Suppressor macrophage treated with lipopolysaccharide for 1 hour (primary cell): ENCODE results near the gene PREB.

Source experiments
- DNase-seq, 3 donors: peaks; one replicate each; pipeline ENCODE4 v3.0.0-alpha.2; 2020 to 2022

Gene PREB

GRCh38 chr2:27152102-27152795 is 17.8 kb upstream of the PREB start:
- no peak for DNase-seq

- no peak for DNase-seq
Observed at GRCh38 chr2:27150639-27151230, 16.3 kb upstream of the PREB start.

DNA sequence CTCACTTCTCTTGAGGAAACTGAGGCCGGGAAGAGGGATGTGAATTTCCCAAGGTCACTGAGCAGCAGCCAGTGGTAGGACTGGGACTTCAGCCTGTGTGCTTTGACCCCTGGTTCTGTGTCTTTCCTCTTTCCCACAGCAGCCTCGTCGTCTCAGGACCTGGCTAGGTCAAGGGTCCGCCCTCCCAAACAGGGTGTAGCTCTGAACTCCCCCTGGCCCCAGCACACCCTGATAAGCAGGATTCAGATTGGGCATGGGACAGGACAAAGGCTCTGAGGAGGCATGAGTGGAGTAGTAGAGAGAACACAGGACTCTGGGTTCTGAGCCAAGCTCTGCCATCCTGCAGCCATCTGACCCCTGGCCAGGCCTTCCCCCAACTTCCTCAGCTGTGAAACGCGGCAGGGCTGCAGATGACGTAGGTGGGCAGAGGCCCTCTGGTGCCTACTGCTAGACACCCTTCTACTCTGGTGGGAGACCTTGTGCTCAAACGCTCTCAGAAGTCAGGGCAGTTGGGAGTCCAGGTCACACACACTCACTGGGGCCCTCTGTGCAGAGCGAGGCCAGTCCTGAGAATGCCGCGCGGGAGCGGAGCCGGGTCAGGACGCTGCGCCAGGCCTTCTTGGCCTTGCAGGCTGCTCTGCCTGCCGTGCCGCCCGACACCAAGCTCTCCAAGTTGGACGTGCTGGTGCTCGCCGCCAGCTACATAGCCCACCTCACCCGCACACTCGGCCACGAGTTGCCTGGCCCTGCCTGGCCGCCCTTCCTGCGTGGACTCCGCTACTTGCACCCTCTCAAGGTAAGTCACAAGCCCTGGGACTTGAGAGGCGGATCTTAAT is 15.4 kb upstream of the PREB start:
- DNase-seq, result no peak

GRCh38 chr2:27148801-27149439 is 14.5 kb upstream of the PREB start, which contains the start of gene TCF23:
TSS of gene TCF23 (plus strand) at chr2:27149004. CDS start at chr2:27149134, 130 bp downstream.
- no peak for DNase-seq

- DNase-seq, result no peak
Observed at GRCh38 chr2:27147935-27148334, 13.5 kb upstream of the PREB start.

DNA sequence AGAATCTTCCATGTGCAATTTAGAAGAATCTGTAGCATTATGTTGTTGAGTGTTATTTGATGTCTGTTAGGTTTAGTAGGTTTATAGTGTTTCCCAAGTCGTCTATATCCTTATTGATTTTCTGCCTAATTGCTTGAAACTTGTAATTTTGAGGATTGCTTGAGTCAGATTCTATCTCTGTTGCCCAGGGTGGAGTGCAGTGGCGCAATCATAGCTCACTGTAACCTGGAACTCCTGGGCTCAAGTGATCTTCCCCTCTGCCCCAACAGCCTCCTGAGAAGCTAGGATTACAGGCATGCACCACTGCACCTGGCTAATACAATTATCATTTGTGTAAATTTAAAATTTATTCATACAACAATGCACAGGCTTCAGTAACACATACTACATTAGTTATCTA is 11.2 kb upstream of the PREB start:
- no peak for DNase-seq

GRCh38 chr2:27143285-27143684 is 8.8 kb upstream of the PREB start:
- no peak for DNase-seq

GRCh38 chr2:27139310-27139709 is 4.9 kb upstream of the PREB start, which contains the start of gene PRR30:
TSS of gene PRR30 (minus strand) at chr2:27139410. CDS start at chr2:27138329, 1,081 bp downstream.
- no peak for DNase-seq

DNA sequence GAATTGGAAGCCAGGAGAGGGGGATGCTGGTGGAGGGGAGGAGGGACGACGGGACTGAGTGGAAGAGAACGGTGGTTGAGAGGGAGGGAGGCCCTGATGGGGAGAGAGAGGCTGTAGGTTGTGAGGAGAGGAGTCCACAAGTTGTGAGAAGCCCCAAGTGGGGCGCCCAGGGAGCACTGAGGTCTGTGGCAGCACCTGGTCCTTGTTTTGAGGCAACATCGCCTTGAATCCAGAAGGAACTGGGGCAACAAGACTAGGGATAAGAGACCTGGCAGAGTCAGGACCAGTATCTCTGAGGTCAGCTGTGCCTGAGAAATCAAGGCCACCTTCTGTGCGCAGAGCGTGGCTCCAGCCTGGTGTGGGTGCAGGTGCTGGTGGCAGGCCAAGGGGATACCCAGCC is 3.7 kb upstream of the PREB start:
- no peak for DNase-seq

DNA sequence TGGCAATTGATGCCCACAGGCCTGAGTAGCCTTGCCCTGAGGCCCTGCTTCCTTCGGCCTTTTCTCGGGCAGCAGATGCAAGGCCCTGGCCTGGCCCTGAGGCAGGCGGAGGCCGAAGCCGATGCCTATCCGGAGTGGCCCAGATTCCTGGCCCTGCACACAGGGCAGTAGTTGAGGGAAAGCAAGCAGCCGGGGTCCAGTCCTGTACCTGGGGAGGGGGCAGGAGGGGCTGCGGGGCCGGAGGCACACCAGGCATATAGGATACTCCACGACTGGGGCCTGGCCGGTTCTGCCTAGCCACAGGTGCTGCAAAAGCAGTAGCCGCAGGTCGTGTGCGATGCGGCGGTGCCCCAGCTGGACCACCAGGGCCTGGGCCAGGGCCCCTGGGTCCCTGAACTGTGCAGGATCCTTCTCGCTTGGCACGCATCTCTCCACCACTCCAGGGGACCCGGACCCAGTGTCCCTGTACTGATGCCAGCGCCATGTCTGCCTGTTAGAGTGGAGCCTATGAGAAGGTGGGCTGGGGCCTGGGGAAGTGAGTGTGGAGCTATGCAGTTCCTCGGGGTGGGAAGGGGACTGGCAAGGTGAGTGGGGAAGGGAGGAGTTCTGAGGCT is 3.0 kb upstream of the PREB start:
- DNase-seq, result no peak

GRCh38 chr2:27136751-27137150 is 2.3 kb upstream of the PREB start:
- DNase-seq, result no peak

- peak in 2 of 3 donors; percentile 15 to 20 for DNase-seq
Observed at GRCh38 chr2:27135478-27135955, 1.1 kb upstream of the PREB start.

DNA sequence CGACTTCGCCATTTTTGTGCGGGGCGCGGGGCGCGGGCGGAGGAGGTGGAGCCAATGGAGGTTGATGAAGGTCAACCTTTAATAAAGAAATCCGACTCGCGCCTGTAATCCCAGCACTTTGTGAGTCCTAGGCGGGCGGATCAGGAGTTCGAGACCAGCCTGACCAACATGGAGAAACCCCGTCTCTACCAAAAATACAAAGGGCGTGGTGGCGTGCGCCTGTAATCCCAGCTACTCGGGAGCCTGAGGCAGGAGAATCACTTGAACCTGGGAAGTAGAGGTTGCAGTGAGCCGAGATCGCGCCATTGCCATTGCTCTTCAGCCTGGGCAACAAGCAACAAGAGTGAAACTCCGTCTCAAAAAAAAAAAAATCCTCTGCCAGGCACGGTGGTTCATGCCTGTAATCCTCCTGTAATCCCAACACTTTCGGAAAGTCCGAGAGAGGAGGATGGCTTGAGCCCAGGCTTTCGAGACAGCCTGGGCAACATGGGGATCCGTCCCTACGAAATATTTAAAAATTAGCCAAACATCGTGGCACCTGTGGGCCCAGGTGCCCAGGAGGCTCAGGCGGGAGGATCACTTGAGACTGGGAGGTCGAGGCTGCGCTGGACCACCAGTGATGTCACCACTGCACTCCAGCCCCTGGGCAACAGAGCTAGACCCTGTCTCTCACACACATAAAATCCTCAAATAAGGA is 493 bp upstream of the PREB start:
- no peak for DNase-seq

DNA sequence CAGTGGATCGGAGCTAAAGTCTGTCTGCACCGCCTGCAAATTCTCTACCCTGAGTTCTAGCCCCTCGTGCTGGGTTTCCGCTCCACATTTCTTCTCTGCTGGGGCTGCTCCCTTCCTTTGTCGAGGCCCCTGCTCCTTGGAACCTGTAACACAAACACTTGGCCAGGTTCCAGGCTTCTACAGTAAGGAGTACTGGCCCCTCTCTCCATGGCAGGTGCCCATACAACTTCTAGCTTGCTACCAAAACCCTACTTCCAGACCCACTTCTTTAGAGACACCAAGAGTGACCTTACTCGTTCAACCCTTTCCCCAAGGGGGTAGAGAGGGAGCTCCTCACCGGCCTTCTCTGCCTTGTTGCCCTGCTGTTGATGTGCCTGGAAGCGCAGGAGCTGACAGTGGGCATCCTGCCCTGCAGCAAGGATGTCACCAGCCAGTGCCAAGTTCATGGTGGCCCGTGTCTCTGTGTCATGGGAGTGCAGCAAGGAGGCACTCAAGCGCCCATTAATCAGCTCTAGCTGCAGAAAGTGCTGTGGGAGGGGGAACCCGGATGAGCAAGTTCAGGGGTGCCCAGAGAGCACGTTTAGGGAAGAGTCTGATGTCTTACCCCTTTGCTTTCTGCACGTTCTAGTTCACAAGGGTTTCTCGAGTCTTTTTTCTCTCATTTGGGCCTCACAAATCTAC is 1.1 kb downstream of the PREB start:
- DNase-seq, result peak; percentile 70 to 81 (median 75)

DNA sequence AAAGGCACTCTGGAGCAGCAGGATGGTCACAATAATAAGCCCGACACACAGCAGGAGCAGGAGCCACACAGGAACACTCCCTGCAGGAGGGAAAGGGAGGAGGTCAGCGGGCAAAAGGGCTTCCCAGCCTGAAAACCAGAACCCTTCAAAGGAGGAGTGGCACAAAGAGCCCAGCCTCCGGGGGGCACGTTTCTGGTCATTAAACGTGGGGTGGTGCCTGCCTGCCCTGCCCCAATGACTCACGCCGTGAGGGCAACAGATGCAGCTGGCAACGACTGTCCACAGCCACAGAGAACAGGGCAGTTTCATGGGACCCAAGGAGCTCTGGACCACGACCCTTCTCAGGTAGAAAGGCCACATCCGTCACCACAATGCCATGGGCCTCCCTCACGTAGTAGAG is 3.0 kb downstream of the PREB start:
- DNase-seq, result no peak

- no peak for DNase-seq
Observed at GRCh38 chr2:27130396-27130795, 4.0 kb downstream of the PREB start.

- no peak for DNase-seq
Observed at GRCh38 chr2:27128668-27129571, 5.5 kb downstream of the PREB start.

GRCh38 chr2:27127883-27128667 is 6.4 kb downstream of the PREB start:
- no peak for DNase-seq

DNA sequence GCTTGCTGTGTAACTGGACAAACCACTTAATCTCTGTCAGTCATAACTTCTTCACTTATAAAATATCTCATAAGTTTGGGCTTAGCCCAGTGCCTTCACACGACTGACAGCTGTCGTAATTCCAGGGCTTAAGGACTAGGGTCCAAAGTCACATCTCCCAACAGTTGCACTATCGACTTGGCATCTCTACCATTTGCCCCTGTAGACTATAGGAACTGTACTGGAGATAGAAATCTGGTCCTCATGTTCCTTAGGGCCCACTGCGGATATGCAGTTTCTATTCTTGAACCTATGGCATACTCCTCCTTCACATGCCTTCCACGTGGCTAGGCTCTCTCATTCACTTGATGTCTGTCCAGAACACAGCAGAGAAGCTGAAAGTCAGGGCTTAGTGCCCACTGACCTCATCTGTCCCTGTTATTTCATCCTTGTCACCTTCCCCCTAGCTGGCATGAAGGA is 8.2 kb downstream of the PREB start:
- no peak for DNase-seq
